HG03135 (cell line): ENCODE results near the gene TMEM126A.
A peak's percentile ranks its signal among the peaks of the same experiment; 100 is the strongest.
"Not testable (repeated sequence)": the region's sequence is repeated elsewhere in the genome, so short reads cannot be mapped to it uniquely, and the experiment has no call there.

ENCODE experiments used
- ATAC-seq: cut with Tn5 transposase; IDR thresholded peaks from one replicate; pipeline ENCODE4 v1.9.1; 2021; ENCODE audit warnings: mild to moderate bottlenecking, moderate library complexity; ENCODE audit not compliant: unreplicated experiment

Gene TMEM126A

GRCh38 chr11:85647604-85648299 lies at the start of gene TMEM126A:
Gene TMEM126A (plus strand): TSS chr11:85647967. CDS start chr11:85650256, 2,289 bp downstream.
- ATAC-seq: peak; percentile 99

GRCh38 chr11:85599083-85599482 lies 48.7 kb upstream of the TMEM126A start:
- ATAC-seq: no peak

GRCh38 chr11:85602526-85603213 lies 45.1 kb upstream of the TMEM126A start:
- ATAC-seq: no peak

- no peak for ATAC-seq
These were observed 44.5 kb upstream of the TMEM126A start for GRCh38 chr11:85603220-85603619.

GRCh38 chr11:85606237-85606636 lies 41.5 kb upstream of the TMEM126A start:
- ATAC-seq: not testable (repeated sequence)

- not testable (repeated sequence) for ATAC-seq
These were observed 39.1 kb upstream of the TMEM126A start for GRCh38 chr11:85608621-85609020.

GRCh38 chr11:85609286-85609685 lies 38.5 kb upstream of the TMEM126A start:
- not testable (repeated sequence) for ATAC-seq

GRCh38 chr11:85611643-85612042 lies 36.1 kb upstream of the TMEM126A start:
- ATAC-seq: not testable (repeated sequence)

GRCh38 chr11:85619499-85619898 lies 28.3 kb upstream of the TMEM126A start:
- no peak for ATAC-seq

- no peak for ATAC-seq
These were observed 27.5 kb upstream of the TMEM126A start for GRCh38 chr11:85620256-85620655.

GRCh38 chr11:85626496-85626895 lies 21.3 kb upstream of the TMEM126A start:
- no peak for ATAC-seq

GRCh38 chr11:85627332-85627997 lies 20.3 kb upstream of the TMEM126A start, which contains the start of gene DLG2:
Gene DLG2 (minus strand): TSS chr11:85627344.
- ATAC-seq: peak; percentile 5

- ATAC-seq: peak; percentile 99
These were observed 19.6 kb upstream of the TMEM126A start, which contains the start of gene TMEM126B for GRCh38 chr11:85627998-85628770. Gene TMEM126B (plus strand): TSS chr11:85628593. CDS start chr11:85628608, 15 bp downstream.

- peak; percentile 17 for ATAC-seq
These were observed 18.9 kb upstream of the TMEM126A start for GRCh38 chr11:85628771-85629341.

GRCh38 chr11:85634747-85635146 lies 13.0 kb upstream of the TMEM126A start:
- ATAC-seq: no peak

- no peak for ATAC-seq
These were observed 4.6 kb upstream of the TMEM126A start for GRCh38 chr11:85643191-85643614.

GRCh38 chr11:85647078-85647477 lies 689 bp upstream of the TMEM126A start:
- no peak for ATAC-seq

GRCh38 chr11:85651118-85651517 lies 3.4 kb downstream of the TMEM126A start:
- no peak for ATAC-seq

GRCh38 chr11:85652786-85653447 lies 5.2 kb downstream of the TMEM126A start:
- no peak for ATAC-seq

- ATAC-seq: not testable (repeated sequence)
These were observed 6.6 kb downstream of the TMEM126A start for GRCh38 chr11:85654343-85654742.
